Hepatocyte (in vitro differentiated cells): ENCODE measurements around the gene MUC6. TPM values are rescaled to one million over a fixed set of nuclear protein-coding genes. Genes with fewer than 3 reads are reported as not detected.

ENCODE experiments used
- DNase-seq: peaks from one replicate; pipeline ENCODE4 v3.0.0-alpha.2; 2016; ENCODE audit warnings: low spot score
- H2AFZ ChIP-seq: fragments of 200-600 bp; sonication (generic); 2 replicates; pipeline ENCODE4 v1.6.0; 2016; ENCODE audit warnings: antibody characterized with exemption, mild to moderate bottlenecking
- H3K27ac ChIP-seq: fragments of 200-600 bp; sonication (generic); 2 replicates; pipeline ENCODE4 v1.5.1; 2016; ENCODE audit warnings: mild to moderate bottlenecking
- H3K27me3 ChIP-seq: fragments of 200-600 bp; sonication (generic); 2 replicates; pipeline ENCODE4 v1.6.1; 2016
- H3K36me3 ChIP-seq: fragments of 200-600 bp; sonication (generic); replicated peaks from 2 replicates; pipeline ENCODE4 v1.5.1; 2016; ENCODE audit warnings: low read depth; ENCODE audit not compliant: insufficient read depth
- H3K4me1 ChIP-seq: fragments of 200-600 bp; sonication (generic); 2 replicates; pipeline ENCODE4 v1.5.1; 2016; ENCODE audit warnings: mild to moderate bottlenecking, moderate library complexity; ENCODE audit not compliant: insufficient read depth
- H3K4me2 ChIP-seq: fragments of 200-600 bp; sonication (generic); 2 replicates; pipeline ENCODE4 v1.6.0; 2016
- H3K4me3 ChIP-seq: fragments of 200-600 bp; sonication (generic); 2 replicates; pipeline ENCODE4 v1.5.1; 2016; ENCODE audit warnings: mild to moderate bottlenecking
- H3K79me2 ChIP-seq: fragments of 200-600 bp; sonication (generic); 2 replicates; pipeline ENCODE4 v1.6.0; 2017; ENCODE audit warnings: mild to moderate bottlenecking
- H3K9me2 ChIP-seq: fragments of 200-600 bp; sonication (generic); replicated peaks from 2 replicates; pipeline ENCODE4 v1.6.0; 2017; ENCODE audit warnings: mild to moderate bottlenecking; ENCODE audit not compliant: insufficient read depth
- H3K9me3 ChIP-seq: fragments of 200-600 bp; sonication (generic); 2 replicates; pipeline ENCODE4 v1.5.1; 2016; ENCODE audit warnings: low read depth, mild to moderate bottlenecking
- H4K20me1 ChIP-seq: fragments of 200-600 bp; sonication (generic); 2 replicates; pipeline ENCODE4 v1.6.0; 2016; ENCODE audit warnings: mild to moderate bottlenecking; ENCODE audit not compliant: insufficient read depth, poor library complexity, severe bottlenecking
- CTCF ChIP-seq: fragments of 200-600 bp; sonication (generic); IDR thresholded peaks from 2 replicates; pipeline ENCODE4 v1.5.1; 2016; ENCODE audit warnings: antibody characterized with exemption, mild to moderate bottlenecking; ENCODE audit not compliant: poor library complexity
- EZH2 ChIP-seq: fragments of 200-600 bp; sonication (generic); IDR thresholded peaks from 2 replicates; pipeline ENCODE4 v1.6.1; 2016; ENCODE audit warnings: antibody characterized with exemption, mild to moderate bottlenecking, borderline replicate concordance
- EZH2phosphoT487 ChIP-seq: fragments of 200-600 bp; sonication (generic); IDR thresholded peaks from one replicate; pipeline ENCODE4 v1.6.1; 2018; ENCODE audit warnings: antibody characterized with exemption, mild to moderate bottlenecking, low read depth, moderate library complexity; ENCODE audit not compliant: unreplicated experiment, severe bottlenecking
- WGBS: methylation state at CpG from one replicate; pipeline ENCODE4 v1.1.6; 2016; ENCODE audit warnings: low lambda C conversion rate; ENCODE audit errors: missing lambda C conversion rate; 5-methylcytosine and 5-hydroxymethylcytosine counted together
- polyA plus RNA-seq: library from polyadenylated mRNA; unstranded; fragments of >200 nt; fragmentation: Nextera tagmentation; extraction: Ambion mirVana; gene quantifications from 2 replicates; pipeline ENCODE4 v1.2.1, GENCODE V29; 2016
- total RNA-seq: library from RNA; depleted of rRNA; stranded (reverse); fragments of >200 nt; gene quantifications from 2 replicates; pipeline ENCODE4 v1.2.3, GENCODE V29; 2014

Gene MUC6
- total and polyA plus RNA-seq, 2 experiments from 2014 or later, result not detected

- 96% methylated on average over 20 of the region's 20 CpGs for WGBS
- H3K27me3 ChIP-seq, result no peaks in the 10 kb centered on the region
- H2AFZ ChIP-seq, result no peak overlapping the region
- no peaks in the 10 kb centered on the region for H3K36me3 ChIP-seq
- no peaks in the 10 kb centered on the region for H3K4me1 ChIP-seq
- H3K9me3 ChIP-seq, result no peaks in the 10 kb centered on the region
- no peak overlapping the region for H3K4me3 ChIP-seq
- no peak for DNase-seq
- TF ChIP-seq CTCF (no peak), EZH2 (no peak), EZH2phosphoT487 (no peak)
- H3K4me2 ChIP-seq, result no peak overlapping the region
- no peak overlapping the region for H3K27ac ChIP-seq
- H3K9me2 ChIP-seq, result no peaks in the 10 kb centered on the region
- H4K20me1 ChIP-seq, result peaks cover 3% of the 10 kb centered on the region
- peaks cover 10% of the 10 kb centered on the region for H3K79me2 ChIP-seq
Measured at GRCh38 chr11:1015826-1016545, 20.5 kb downstream of the MUC6 start.

GRCh38 chr11:1015064-1015463 is 21.5 kb downstream of the MUC6 start:
- Histone ChIP-seq H4K20me1 (peaks cover 3% of the 10 kb centered on the region), H3K4me2 (no peak overlapping the region), H3K27ac (no peak overlapping the region), H3K4me1 (no peaks in the 10 kb centered on the region), H3K9me2 (no peaks in the 10 kb centered on the region), H3K9me3 (no peaks in the 10 kb centered on the region), H3K79me2 (peaks cover 10% of the 10 kb centered on the region), H3K27me3 (no peaks in the 10 kb centered on the region), H3K4me3 (no peak overlapping the region), H3K36me3 (no peaks in the 10 kb centered on the region), H2AFZ (no peak overlapping the region)
- DNase-seq, result no peak
- no peak for TF ChIP-seq EZH2phosphoT487
- TF ChIP-seq EZH2, result no peak
- no peak for TF ChIP-seq CTCF
- 98% methylated on average over 7 of the region's 7 CpGs for WGBS

- WGBS, result 91% methylated on average over 11 of the region's 14 CpGs
- peaks cover 10% of the 10 kb centered on the region for H3K79me2 ChIP-seq
Measured at GRCh38 chr11:1014276-1014675, 22.2 kb downstream of the MUC6 start.

More at GRCh38 chr11:1014276-1014675, 22.2 kb downstream of the MUC6 start:
- no peak overlapping the region for H3K27ac ChIP-seq
- H3K4me2 ChIP-seq, result no peak overlapping the region
- no peaks in the 10 kb centered on the region for H3K9me3 ChIP-seq
- no peaks in the 10 kb centered on the region for H3K9me2 ChIP-seq
- no peaks in the 10 kb centered on the region for H3K27me3 ChIP-seq
- peaks cover 3% of the 10 kb centered on the region for H4K20me1 ChIP-seq
- H3K4me1 ChIP-seq, result no peaks in the 10 kb centered on the region
- TF ChIP-seq EZH2phosphoT487 (no peak), CTCF (no peak), EZH2 (no peak)
- no peak overlapping the region for H3K4me3 ChIP-seq
- H2AFZ ChIP-seq, result no peak overlapping the region
- H3K36me3 ChIP-seq, result no peaks in the 10 kb centered on the region
- DNase-seq, result no peak
